HG03571 (cell line): ENCODE data around the gene PITX3.
A peak's percentile ranks its signal among the peaks of the same experiment; 100 is the strongest.

Source experiments
- ATAC-seq: cut with Tn5 transposase; IDR thresholded peaks from one replicate; pipeline ENCODE4 v1.9.1; 2021; ENCODE audit not compliant: unreplicated experiment

PITX3 gene

DNA sequence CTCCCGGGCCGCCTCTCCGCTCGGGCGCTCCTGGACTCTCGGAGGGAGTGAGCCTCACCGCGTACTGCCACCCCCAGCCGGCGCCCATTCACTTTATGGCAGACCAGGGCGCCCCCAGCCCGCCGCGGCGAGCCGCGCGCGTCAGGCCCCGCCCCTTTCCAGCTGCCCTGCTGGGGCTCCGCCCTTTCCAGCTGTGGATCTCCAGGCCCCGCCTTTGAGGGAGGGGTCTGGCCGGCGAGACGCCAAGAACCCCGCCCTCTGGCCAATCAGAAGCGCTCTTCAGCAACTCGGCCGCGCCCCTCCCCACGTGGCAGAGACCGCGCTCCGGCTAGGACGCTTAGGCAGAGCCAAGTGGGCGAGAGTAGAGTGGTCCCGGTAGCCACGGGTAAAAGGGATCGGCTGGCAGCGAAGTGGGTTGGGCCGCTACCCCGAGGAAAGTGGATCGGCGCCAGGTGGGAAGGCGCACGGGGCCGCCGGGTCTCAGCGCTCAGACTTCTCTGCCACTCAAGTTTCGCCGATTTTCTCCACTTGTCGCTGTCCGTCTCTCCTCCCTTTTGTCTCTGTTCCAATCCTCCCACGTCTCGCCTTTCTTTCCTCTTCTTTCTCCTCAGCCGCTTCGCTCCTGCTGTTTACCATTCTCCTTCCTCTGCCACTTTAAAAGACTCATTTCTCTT, at the start of gene PITX3:
TSS of gene PITX3 (minus strand) at position 69 of the 674 bp plus-strand sequence. CDS start 9,432 bp downstream, outside the sequence.
- peak; percentile 36 for ATAC-seq

DNA sequence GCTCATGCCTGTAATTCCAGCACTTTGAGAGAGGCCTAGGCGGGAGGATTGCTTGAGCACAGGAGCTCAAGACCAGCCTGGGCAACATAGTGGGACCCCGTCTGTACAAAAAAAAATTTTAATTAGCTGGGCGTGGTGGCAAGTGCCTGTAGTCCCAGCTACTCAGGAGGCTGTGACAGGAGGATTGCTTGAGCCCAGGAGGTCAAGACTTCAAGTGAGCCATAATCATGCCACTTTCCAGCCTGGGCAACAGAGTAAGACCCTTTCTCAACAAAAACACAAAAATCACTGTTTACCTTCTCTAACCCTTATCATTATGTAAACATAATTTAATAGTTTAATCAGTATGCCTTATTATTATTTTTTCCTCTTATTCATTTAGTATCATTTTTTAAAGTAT, 48.5 kb upstream of the PITX3 start:
- ATAC-seq = no peak

DNA sequence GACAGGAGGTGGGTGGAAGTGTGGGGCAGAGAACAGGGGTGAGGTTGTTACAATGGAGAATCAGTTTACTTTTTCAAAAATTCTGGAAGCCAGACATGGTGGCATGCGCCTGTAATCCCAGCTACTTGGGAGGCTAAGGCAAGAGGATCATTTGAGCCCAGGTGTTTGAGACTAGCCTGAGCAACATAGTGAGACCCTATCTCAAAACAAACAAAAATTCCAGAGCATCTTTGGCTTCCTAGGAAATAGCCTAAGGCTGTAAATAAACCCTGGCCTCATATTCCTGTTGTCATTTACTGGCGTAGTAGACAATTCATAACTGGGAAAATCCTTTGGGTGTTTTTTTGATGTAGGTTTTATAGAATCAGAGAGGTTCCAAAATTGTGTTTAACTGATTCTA, 48.0 kb upstream of the PITX3 start:
- ATAC-seq = no peak

DNA sequence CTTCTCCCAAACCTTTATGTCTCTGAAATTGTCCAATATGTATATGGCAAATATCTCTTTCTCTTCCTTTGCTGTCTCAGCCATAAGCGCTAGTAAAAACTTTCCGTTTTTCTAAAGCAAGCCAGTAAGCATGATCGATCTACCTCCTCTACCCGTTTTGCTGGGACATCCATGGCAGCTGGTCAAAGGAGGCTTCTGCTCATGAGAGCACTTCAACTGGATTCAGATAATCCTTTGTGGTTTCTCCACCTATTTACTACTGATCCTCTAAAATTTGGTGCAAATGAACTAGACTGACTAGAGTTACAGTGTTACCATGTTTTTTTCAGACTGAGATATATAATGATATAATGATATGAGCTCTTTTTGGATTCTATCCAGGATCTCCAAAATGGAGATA, 46.7 kb upstream of the PITX3 start:
- no peak for ATAC-seq

DNA sequence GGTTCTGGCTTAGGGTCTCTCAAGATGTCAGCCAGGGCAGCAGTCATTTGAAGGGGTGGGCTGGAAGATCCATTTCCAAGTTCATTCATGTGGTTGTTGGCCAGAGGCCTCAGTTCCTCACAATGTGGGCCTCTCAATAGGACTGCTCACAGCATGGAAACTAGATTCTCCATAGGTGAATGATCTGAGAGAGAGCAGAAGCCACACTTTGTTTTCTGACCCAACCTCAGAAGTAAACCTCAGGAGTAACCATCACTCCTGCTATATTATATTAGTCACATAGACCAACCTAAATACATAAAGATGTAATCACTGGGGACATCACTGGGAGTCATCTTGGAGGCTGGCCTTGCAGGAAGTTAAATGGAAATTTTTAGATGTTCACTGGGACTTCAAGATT, 46.2 kb upstream of the PITX3 start:
- no peak for ATAC-seq

DNA sequence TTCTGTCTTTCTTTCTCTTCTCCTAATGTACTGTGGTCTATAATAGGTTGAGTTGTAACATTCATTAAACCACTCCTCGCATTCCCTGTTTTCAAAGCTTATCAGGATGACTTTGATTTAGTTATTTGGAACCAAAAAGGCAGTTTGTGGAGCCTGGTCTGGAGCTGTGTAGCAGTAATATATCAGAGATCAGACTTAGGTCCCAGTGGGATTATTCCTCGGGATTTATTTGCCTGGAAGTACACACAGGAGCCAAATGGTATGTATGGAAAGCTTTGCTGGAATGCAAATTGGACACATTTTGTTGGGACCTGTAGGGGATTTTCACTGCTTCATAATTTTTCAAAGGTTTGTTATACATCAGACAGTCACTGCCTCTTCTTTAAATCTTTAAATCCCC, 44.9 kb upstream of the PITX3 start:
- no peak for ATAC-seq

DNA sequence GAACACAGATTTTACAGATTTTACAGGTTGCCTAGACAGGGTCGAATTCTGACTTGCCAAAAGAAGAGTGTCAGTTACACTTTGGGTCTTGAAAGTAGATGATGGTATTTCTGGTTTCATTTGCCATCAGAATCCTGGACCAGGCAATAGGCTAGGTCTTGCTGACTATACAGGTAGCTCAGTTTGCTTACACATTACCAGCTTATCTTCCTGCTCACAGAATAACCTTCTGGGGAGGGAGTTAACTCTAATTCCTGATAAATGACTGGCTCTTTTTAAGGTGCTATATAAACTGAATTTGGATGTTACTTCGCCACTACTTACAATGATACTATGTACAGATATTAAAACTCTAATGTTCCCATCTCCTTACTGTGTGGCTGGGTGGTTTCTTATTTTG, 43.8 kb upstream of the PITX3 start:
- ATAC-seq = no peak

DNA sequence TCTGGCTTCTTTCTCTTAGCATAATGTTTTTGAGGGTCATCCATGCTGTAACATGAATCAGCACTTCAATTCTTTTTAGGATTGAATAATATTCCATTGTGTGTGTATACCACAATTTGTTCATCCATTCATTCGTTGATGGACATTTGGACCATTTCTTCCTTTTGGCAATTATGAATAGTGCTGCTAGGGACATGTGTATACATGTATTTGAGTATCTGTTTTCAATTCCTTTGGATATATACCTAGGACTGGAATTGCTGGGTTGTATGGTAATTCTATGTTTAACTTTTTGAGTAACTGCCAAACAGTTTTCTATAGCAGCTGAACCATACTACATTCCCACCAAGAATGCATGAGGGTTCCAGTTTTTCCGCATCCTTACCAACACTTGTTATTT, 43.2 kb upstream of the PITX3 start:
- ATAC-seq = no peak

DNA sequence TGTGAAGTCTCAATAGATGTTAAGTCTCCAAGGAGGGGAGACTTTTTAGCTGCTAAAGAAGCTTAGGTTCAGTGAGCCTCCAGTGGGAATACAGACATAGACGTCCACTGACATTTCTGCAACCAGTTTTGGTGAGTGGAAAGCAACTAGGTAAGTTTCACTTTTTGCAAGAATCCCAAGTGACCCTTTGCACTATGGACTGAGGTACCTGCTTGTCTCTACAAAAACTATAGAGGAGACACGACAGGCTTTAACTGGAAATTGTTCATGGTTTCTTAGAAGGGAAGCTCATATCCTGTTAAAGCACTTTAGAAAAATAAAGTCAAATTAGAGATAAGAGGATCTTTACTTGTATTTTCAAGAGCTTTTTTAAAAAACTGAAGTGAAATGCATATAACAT, 42.6 kb upstream of the PITX3 start:
- no peak for ATAC-seq

DNA sequence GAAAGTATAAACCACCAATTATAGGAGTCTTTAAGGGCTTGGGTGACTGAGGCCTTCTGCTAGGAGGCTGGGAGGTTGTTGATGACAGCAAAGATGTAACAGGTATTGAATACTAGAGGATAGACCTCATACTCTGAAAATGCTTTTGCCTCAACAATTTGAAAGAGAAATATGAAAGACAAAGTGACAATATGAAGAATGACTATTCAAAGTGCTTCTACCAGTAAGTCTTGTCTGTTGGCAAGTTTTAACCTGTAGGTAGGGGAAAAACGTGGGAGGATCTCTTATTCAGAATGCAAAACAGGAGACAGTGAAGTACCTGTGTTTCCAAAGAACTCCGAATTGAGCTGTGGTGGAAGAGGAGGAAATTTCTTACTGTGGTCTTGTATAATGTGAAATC, 42.2 kb upstream of the PITX3 start:
- no peak for ATAC-seq

DNA sequence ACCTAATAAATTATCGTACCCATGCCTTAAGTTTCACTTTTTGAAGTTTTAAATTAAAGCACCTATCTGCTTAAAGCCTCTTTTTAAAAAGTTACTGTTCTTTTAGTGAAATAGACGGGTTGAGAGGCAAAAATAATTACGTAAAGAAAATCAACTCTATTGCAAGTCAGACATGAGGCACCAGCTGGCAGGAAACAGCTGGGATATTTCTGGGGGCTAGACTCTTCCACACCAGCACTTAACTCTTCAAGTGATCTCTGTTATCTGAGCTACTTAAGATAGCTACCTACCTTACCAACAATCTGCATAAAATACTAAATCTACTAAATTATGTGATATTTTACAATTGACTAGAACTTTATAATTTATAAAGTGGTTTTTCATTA, 39.8 kb upstream of the PITX3 start:
- ATAC-seq = no peak

DNA sequence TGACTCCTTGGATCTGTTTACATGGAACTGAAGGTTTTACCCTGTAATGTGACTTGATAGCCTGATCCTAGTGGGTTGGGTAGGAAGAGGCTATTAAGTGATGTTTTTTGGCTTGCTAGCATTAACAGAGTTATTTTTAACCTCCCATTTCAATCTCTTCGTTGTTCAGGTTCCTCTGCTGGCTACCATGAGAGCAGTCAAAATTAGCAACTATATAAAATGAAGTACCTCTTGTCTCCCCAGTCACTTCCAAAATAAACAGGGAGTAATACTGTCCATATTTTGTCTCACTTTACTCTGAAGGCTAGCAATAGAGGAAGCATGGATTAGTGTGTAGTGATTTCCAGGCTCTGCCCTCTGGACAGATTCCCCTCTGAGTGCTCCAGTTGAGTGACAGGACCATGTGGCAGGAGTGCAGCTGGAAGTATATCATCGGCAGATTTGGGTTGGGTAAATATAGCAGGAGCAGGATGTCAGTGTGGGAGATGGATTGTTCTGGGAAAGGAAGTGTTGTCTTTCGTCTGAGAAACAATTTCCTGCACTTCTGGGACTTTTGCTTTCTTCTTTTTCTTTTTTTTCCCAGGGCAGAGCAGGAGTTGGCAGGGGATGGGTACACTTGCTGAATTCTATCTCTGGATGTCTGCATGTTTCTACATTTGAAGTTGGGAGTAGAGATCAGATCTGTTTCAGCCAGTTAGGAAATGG, 39.2 kb upstream of the PITX3 start:
- no peak for ATAC-seq

DNA sequence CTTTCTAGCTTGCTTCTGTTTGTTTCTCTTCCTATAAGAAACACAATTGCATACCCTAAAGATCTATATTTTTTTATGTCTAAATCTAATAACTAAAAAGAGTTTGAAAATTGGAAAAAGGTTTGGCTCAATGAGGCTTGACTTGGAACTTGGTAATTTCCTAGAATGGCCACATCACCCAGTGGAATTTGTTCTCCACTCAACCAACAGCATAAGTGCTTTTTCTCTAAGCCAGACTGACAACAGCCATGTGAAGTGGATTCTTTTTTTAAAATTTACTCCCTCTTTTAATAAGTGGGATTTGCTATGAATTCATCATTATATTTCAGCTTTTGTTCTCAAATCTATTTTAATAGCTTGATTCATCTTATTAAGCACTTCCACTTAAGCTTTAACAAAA, 37.8 kb upstream of the PITX3 start:
- ATAC-seq = no peak

DNA sequence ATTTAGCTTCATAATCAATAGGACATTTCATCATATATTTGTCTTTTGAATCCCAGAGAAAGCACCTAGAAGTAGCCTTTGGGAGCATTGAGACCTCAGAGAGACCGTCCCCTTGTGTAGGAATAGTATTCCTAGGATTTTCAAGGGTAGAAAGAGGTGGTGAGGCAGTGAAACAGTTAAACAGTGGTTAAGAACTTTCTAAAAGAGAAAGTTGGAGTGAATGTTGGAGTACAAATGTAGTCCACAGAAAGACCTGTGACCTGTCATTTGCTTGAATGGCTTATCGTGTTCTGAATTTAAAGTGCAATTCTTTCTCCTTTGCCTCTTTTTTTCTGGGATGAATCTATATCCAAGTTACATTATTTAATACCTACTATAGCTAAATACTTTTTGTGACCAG, 34.0 kb upstream of the PITX3 start:
- ATAC-seq = no peak

DNA sequence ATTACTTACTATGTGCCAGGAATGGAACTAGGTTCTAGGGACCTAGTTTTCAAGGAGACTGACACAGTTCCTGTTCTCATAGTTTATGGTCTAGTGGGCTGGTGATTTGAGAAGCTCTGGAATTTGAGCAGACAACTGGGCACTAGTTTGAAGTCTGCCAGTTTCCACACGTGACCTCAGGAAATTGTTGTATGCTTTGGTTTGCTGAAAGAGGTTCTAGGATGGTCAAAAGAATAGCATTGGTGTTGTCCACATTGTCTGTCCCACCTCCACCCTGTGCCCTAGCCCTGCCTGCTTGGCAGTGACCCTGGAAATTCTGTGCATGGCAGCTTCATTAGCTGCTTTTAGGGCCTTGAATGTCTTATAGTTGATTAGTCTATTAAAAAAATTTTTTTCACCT, 32.8 kb upstream of the PITX3 start:
- no peak for ATAC-seq

DNA sequence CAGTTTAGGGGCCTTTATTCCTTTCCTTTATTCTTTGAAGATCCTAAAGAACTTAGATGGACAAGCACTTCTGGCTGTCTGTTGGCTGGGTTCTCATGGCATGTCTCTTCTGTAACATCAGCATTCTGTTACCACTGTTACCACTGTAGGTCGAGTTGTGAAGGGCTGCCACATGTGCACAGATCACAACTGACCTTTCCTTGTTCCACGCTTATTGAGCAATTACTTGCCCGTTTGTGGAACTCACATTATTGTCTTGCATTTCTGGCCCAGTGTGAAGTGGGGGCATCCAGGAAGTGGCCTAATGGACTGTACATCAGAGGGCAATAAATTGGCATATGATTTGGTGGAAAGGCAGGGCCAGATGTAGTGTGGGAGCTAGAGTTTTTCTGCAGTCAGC, 27.7 kb upstream of the PITX3 start:
- ATAC-seq = no peak

DNA sequence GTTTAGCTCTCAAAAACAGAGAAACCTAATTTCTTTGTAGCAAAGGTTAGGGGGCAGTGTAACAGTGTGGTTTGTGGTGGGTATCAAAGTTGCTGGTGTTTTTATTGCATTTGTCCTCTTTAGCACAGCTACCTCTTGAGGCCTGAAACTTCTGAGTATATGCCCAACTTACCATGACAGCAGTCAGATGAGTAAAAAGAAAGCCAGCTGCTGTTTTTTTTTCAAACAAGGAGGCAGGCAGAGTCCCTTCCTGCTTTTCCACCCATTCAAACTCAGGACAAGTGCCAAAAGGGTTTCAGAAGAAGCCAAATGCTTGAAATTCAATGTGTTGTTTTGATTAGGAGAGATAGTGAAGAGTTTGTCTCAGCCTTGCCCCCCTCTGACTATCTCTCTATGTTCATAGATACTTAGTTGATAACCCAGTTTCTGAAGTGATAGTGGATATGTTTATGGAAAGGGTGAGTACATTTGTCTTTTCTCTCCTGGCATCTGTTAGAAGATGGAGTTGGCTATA, 27.1 kb upstream of the PITX3 start:
- ATAC-seq = no peak

DNA sequence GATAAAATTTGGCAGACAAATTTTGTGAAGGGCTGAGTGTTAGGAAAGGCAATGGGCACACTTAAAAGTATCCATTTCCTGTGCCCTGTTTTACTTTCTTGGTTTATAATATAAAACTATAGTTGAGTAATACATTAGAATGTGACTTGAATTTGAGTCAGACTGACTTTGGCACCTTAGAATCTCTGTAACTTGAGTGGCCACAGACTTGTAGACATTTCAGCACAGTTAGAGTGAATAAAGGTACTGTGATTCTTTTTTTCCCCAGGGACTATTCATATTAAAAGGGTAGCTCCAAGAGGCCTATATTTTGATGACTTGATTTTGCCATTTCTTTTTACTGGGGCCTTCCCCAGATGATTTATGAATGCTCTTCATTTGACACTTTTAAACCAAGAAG, 26.4 kb upstream of the PITX3 start:
- ATAC-seq = no peak

DNA sequence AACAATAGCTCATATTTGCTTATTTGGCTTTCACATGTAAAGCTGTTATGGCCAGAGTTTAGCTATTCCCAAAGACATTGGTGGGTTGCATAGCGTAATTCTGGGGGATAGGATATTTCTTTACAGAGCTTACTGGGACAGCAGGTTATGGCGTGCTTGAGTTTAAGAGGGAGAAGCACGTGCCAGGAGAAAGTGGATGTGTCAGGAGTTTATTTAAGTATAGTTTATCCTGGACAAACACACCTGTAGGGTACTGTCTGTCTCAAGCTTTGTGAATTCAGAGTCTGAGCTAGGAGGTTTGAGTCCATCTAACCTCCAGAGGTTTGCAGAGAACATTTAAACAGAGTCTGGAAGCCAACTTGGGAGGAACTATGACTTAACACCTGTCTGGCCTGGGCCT, 25.4 kb upstream of the PITX3 start:
- no peak for ATAC-seq

DNA sequence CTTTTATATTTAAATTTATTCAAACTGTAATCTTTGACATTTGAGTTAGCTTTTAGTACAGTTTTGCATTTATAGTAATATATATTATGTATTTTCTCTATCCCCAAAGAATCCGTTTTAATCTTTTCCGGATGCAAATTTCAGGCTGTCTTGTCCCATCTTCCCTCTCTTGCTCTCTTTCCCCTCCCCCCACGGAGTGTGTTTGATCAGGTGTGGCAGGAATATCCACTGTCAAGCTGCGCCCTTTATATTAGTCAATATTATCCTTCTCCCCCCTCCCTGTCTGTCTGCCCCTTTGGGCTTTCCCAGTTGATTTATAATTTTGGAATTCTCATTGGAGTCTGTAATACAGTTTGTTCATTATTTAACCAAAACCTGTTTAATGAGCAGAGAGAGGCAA, 23.1 kb upstream of the PITX3 start:
- no peak for ATAC-seq

DNA sequence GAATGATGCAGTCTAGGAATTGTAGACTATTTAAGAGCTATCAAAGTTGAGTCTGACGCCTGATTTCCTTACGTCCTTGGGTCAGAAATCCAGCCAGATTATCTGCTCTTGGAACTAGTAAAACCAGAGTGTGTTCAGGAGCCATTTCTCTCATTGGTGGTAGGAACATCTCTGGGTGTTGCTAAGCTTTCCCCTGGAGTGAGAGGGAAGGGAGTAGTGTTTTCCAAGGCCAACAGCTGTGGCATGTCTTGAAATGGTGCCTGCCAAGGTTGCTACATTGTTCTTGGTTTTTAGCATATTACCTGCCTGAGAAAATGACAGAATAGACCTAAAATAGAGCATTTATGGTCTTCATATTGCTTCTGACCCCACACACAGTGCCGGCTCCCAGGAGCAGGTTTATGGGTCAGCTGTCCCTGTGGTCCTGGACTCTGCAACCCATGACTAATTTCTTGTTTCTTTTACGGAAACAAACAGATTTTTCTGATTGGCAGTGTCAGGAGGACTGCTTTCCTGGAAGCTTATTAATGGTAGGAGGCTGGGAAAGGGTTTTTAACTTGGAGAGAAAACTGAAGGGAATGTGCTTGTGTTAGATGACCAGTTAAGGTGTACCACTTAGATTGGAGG, 21.5 kb upstream of the PITX3 start:
- ATAC-seq = no peak

DNA sequence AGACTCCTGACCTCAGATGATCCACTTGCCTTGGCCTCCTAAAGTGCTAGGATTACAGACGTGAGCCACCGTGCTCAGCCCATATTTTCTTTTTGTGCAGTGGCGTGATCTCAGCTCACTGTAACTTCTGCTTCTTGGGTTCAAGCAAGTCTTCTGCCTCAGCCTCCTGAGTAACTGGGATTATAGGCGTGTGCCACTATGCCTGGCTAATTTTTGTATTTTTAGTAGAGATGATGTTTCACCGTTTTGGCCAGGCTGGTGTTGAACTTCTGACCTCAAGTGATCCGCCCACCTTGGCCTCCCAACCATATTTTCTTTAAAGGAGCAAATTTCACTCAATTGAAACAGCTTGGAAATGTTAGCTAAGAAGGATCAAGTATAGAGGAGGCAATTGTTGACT, 20.5 kb upstream of the PITX3 start:
- ATAC-seq = no peak
